H1 (cell line): ENCODE data around the gene RNF157. TPM values are rescaled to one million over a fixed set of nuclear protein-coding genes. Genes with fewer than 3 reads are reported as not detected.

Source experiments
- CTCF ChIA-PET: fragments of 300-600 bp; sonication (Branson Sonifier 250); formaldehyde crosslinking; loops from one replicate; lab custom pipeline; 2021; ENCODE audit not compliant: partially characterized antibody; lab: Charles Lee
- POLR2A ChIA-PET: fragments of 300-600 bp; sonication (Branson Sonifier 250); formaldehyde crosslinking; loops from one replicate; lab custom pipeline; 2021; ENCODE audit warnings: inconsistent platforms; ENCODE audit not compliant: partially characterized antibody; lab: Charles Lee
- DNase-seq, 2 experiments: peaks; one replicate each; pipeline versions ENCODE4 v3.0.0 to v3.0.0-alpha.2; 2010 to 2022; ENCODE audit warnings: low spot score in 2 of 2, low read depth in 1 of 2, mixed read lengths in 1 of 2
- FAIRE-seq: peaks from 2 replicates; lab custom pipeline; 2011; peaks lifted over from hg19 to GRCh38; lab: Jason Lieb, UNC
- H2AFZ ChIP-seq: 2 replicates; pipeline ENCODE4 v1.8.1; 2012; ENCODE audit warnings: low read length, inconsistent platforms
- H2AK5ac ChIP-seq: 2 replicates; pipeline ENCODE4 v1.6.1; 2013; ENCODE audit warnings: low read depth, low read length
- H2BK120ac ChIP-seq: replicated peaks from 2 replicates; pipeline ENCODE3; 2013; ENCODE audit warnings: low read depth, low read length, inconsistent platforms
- H2BK12ac ChIP-seq: 2 replicates; pipeline ENCODE4 v1.6.1; 2013; ENCODE audit warnings: low read depth, low read length
- H2BK15ac ChIP-seq: 2 replicates; pipeline ENCODE4 v1.6.1; 2013; ENCODE audit warnings: low read length
- H2BK20ac ChIP-seq: 2 replicates; pipeline ENCODE4 v1.6.1; 2013; ENCODE audit warnings: low read length
- H2BK5ac ChIP-seq: 2 replicates; pipeline ENCODE4 v1.6.1; 2013; ENCODE audit warnings: low read depth, low read length
- H3K14ac ChIP-seq: 2 replicates; pipeline ENCODE4 v1.6.1; 2013; ENCODE audit warnings: inconsistent platforms; ENCODE audit not compliant: insufficient read length
- H3K18ac ChIP-seq: 2 replicates; pipeline ENCODE4 v1.6.1; 2013; ENCODE audit warnings: low read length; ENCODE audit errors: extremely low read depth
- H3K23ac ChIP-seq: 2 replicates; pipeline ENCODE4 v1.6.1; 2013; ENCODE audit warnings: inconsistent platforms; ENCODE audit not compliant: insufficient read length
- H3K23me2 ChIP-seq: 2 replicates; pipeline ENCODE4 v1.6.1; 2013; ENCODE audit warnings: low read depth, low read length
- H3K27ac ChIP-seq: 2 replicates; pipeline ENCODE4 v1.6.1; 2011; ENCODE audit warnings: low read depth, low read length, inconsistent platforms
- H3K27me3 ChIP-seq, 4 experiments: replicated peaks in 1 of 4; 1 replicate in 1 of 4; 2 replicates in 3 of 4; pipeline versions ENCODE4 v1.6.1 to v1.8.1; 2011 to 2013; ENCODE audit warnings: low read length in 3 of 4, mild to moderate bottlenecking in 3 of 4, inconsistent platforms in 2 of 4, mixed read lengths in 2 of 4, moderate library complexity in 1 of 4; ENCODE audit not compliant: control insufficient read depth in 3 of 4, insufficient read depth in 3 of 4; ENCODE audit errors: extremely low read depth in 1 of 4
- H3K36me3 ChIP-seq, 4 experiments: 2 replicates each; pipeline versions ENCODE4 v1.6.1 to v1.8.1; 2011 to 2013; ENCODE audit warnings: mild to moderate bottlenecking in 4 of 4, low read length in 3 of 4, moderate library complexity in 2 of 4, control low read depth in 1 of 4, inconsistent platforms in 1 of 4; ENCODE audit not compliant: insufficient read depth in 4 of 4, control insufficient read depth in 2 of 4
- H3K4ac ChIP-seq: replicated peaks from 2 replicates; pipeline ENCODE3; 2013; ENCODE audit warnings: low read length, low read depth, mixed read lengths, inconsistent platforms; ENCODE audit not compliant: insufficient read length
- H3K4me1 ChIP-seq, 4 experiments: replicated peaks in 1 of 4; 1 replicate in 1 of 4; 2 replicates in 3 of 4; pipeline versions ENCODE4 v1.6.1 to v1.8.1; 2011 to 2013; ENCODE audit warnings: low read length in 3 of 4, inconsistent platforms in 2 of 4, mixed read lengths in 1 of 4; ENCODE audit not compliant: insufficient read depth in 4 of 4, control insufficient read depth in 3 of 4
- H3K4me2 ChIP-seq, 2 experiments: 2 replicates each; pipeline versions ENCODE4 v1.6.1 to v1.8.1; 2011 to 2013; ENCODE audit warnings: low read depth in 2 of 2, low read length in 2 of 2, control low read depth in 1 of 2, inconsistent platforms in 1 of 2, mild to moderate bottlenecking in 1 of 2; ENCODE audit not compliant: insufficient read depth in 1 of 2
- H3K4me3 ChIP-seq, 4 experiments: fragments of 200-600, 300-600 bp in 1 of 4; sonication (generic), shearing (Covaris generic), sonication (Bioruptor Twin) in 1 of 4; 2 replicates each; pipeline versions ENCODE4 v1.5.1 to v1.8.1; 2011 to 2016; ENCODE audit warnings: low read length in 4 of 4, low read depth in 3 of 4, control low read depth in 2 of 4, inconsistent platforms in 2 of 4, mild to moderate bottlenecking in 2 of 4, mixed read lengths in 1 of 4, moderate library complexity in 1 of 4; ENCODE audit not compliant: insufficient read depth in 2 of 4; ENCODE audit errors: extremely low read depth in 1 of 4
- H3K56ac ChIP-seq: replicated peaks from 2 replicates; pipeline ENCODE3; 2013; ENCODE audit warnings: low read depth, mild to moderate bottlenecking, mixed read lengths, low read length, inconsistent platforms; ENCODE audit not compliant: insufficient read length
- H3K79me1 ChIP-seq: 2 replicates; pipeline ENCODE4 v1.6.1; 2013; ENCODE audit warnings: low read depth, low read length, control low read depth
- H3K79me2 ChIP-seq, 2 experiments: 2 replicates each; pipeline versions ENCODE4 v1.6.1 to v1.8.1; 2012 to 2013; ENCODE audit warnings: low read length in 2 of 2, mild to moderate bottlenecking in 2 of 2, inconsistent platforms in 1 of 2; ENCODE audit not compliant: insufficient read depth in 2 of 2, control insufficient read depth in 1 of 2
- H3K9ac ChIP-seq, 4 experiments: replicated peaks in 1 of 4; 1 replicate in 1 of 4; 2 replicates in 3 of 4; pipeline versions ENCODE4 v1.6.1 to v1.8.1; 2011 to 2013; ENCODE audit warnings: low read depth in 3 of 4, low read length in 3 of 4, control low read depth in 2 of 4, mild to moderate bottlenecking in 2 of 4, moderate library complexity in 2 of 4, inconsistent platforms in 1 of 4; ENCODE audit errors: extremely low read depth in 1 of 4
- H3K9me3 ChIP-seq, 2 experiments: 2 replicates each; pipeline versions ENCODE4 v1.6.1 to v1.8.1; 2012 to 2013; ENCODE audit warnings: mild to moderate bottlenecking in 2 of 2, moderate library complexity in 2 of 2, control low read depth in 1 of 2, inconsistent platforms in 1 of 2, low read depth in 1 of 2, low read length in 1 of 2, mixed read lengths in 1 of 2; ENCODE audit not compliant: insufficient read depth in 2 of 2
- H4K20me1 ChIP-seq, 2 experiments: replicated peaks in 1 of 2; 2 replicates each; pipeline versions ENCODE3 to v1.8.1; 2011 to 2013; ENCODE audit warnings: inconsistent platforms in 2 of 2, low read length in 2 of 2, mild to moderate bottlenecking in 1 of 2; ENCODE audit not compliant: insufficient read depth in 2 of 2, control insufficient read depth in 1 of 2
- H4K5ac ChIP-seq: 2 replicates; pipeline ENCODE4 v1.6.1; 2013; ENCODE audit warnings: low read length, low read depth, mixed read lengths, inconsistent platforms; ENCODE audit not compliant: insufficient read length
- H4K8ac ChIP-seq: 2 replicates; pipeline ENCODE4 v1.8.0; 2013; ENCODE audit warnings: mild to moderate bottlenecking, moderate library complexity, low read length, inconsistent platforms; ENCODE audit not compliant: insufficient read depth; ENCODE audit errors: extremely low read depth
- H4K91ac ChIP-seq: replicated peaks from 2 replicates; pipeline ENCODE3; 2013; ENCODE audit warnings: low read length, mixed read lengths, inconsistent platforms; ENCODE audit not compliant: insufficient read length
- ATF3 ChIP-seq: IDR thresholded peaks from 2 replicates; pipeline ENCODE4 v1.6.1; 2011; ENCODE audit warnings: low read depth, mild to moderate bottlenecking, low read length; ENCODE audit not compliant: insufficient read depth
- CREB1 ChIP-seq: IDR thresholded peaks from 2 replicates; pipeline ENCODE4 v1.6.1; 2012; ENCODE audit warnings: inconsistent platforms
- CTBP2 ChIP-seq: IDR thresholded peaks from 2 replicates; pipeline ENCODE4 v1.7.0; 2011; ENCODE audit warnings: borderline replicate concordance, mild to moderate bottlenecking, moderate library complexity, mixed read lengths, low read length; ENCODE audit not compliant: insufficient read depth, insufficient read length
- CTCF ChIP-seq, 3 experiments: IDR thresholded peaks; 1 replicate in 2 of 3; 2 replicates in 1 of 3; pipeline versions ENCODE4 v1.5.1 to v1.6.1; 2011; ENCODE audit warnings: low read length in 3 of 3, mild to moderate bottlenecking in 3 of 3, inconsistent platforms in 2 of 3, low read depth in 1 of 3, moderate library complexity in 1 of 3; ENCODE audit not compliant: insufficient read depth in 1 of 3; ENCODE audit errors: control extremely low read depth in 1 of 3
- PHF8 ChIP-seq: fragments of 200-600 bp; sonication (generic); conservative IDR thresholded peaks from 2 replicates; pipeline ENCODE4 v1.7.1; 2012; ENCODE audit warnings: low read depth, mild to moderate bottlenecking, inconsistent platforms, low read length, moderate library complexity
- POU5F1 ChIP-seq: IDR thresholded peaks from 2 replicates; pipeline ENCODE4 v1.6.1; 2011; ENCODE audit warnings: low read depth, mild to moderate bottlenecking, low read length, moderate library complexity
- RBBP5 ChIP-seq: IDR thresholded peaks from 2 replicates; pipeline ENCODE4 v1.7.1; 2012; ENCODE audit warnings: low read depth, mild to moderate bottlenecking, inconsistent platforms, low read length, moderate library complexity, borderline replicate concordance
- TAF7 ChIP-seq: optimal IDR thresholded peaks from 2 replicates; pipeline ENCODE3; 2011; ENCODE audit warnings: low read depth, mild to moderate bottlenecking, inconsistent platforms, low read length, moderate library complexity, borderline replicate concordance
- WGBS, 2 experiments: shearing (Covaris generic) in 1 of 2; methylation state at CpG; one replicate each; pipeline versions ENCODE4 v1.1.6 to v1.1.7; 2013 to 2015; ENCODE audit warnings: low lambda C conversion rate in 2 of 2, mixed read lengths in 2 of 2, inconsistent platforms in 1 of 2, low coverage in 1 of 2, missing lambda C conversion rate in 1 of 2; ENCODE audit not compliant: insufficient replicate concordance in 2 of 2, insufficient coverage in 1 of 2, insufficient read length in 1 of 2; ENCODE audit errors: extremely low coverage in 1 of 2, missing lambda C conversion rate in 1 of 2; 5-methylcytosine and 5-hydroxymethylcytosine counted together
- polyA plus RNA-seq, 7 experiments: library from polyadenylated mRNA; depleted of rRNA in 3 of 7; stranded (reverse) in 5 of 7; unstranded in 2 of 7; fragments of >200 nt in 5 of 7; fragments of 200-250 nt in 2 of 7; gene quantifications; 1 replicate in 5 of 7; 2 replicates in 1 of 7; 4 replicates in 1 of 7; pipeline versions ENCODE4 v1.2.1 to v1.2.3, GENCODE V29; 2011 to 2013; ENCODE audit warnings: missing spikeins in 2 of 7, mixed read lengths in 2 of 7
- total RNA-seq: library from RNA; stranded (reverse); fragmentation: NEBNext Ultra II Directional; extraction: Animal tissue kit (Norgen Biotek cat#: 25700); gene quantifications from 2 replicates; pipeline ENCODE4 v1.2.1, GENCODE V29; 2021

Gene RNF157
- total and polyA plus RNA-seq, 2 of the 8 experiments (the other 6 are each of a cell fraction or from before 2014, with no cell fraction given): 13.4 to 16.7 TPM

- H3K36me3 ChIP-seq: no peaks in the 10 kb centered on the region
- H2AK5ac ChIP-seq: no peak overlapping the region
- H3K56ac ChIP-seq: no peak overlapping the region
- H3K23me2 ChIP-seq: no peaks in the 10 kb centered on the region
- H3K27me3 ChIP-seq: no peaks in the 10 kb centered on the region
- H3K79me2 ChIP-seq: peaks cover 3 to 24% of the 10 kb centered on the region in 2 experiments; a peak in 3 of 4 replicates
- no peaks in the 10 kb centered on the region for H4K20me1 ChIP-seq
- H3K4me3 ChIP-seq: no peak overlapping the region
- peaks cover 2% of the 10 kb centered on the region; the same call in 1 of the 2 replicates for H3K79me1 ChIP-seq
- peak overlapping the region in 1 of 2 experiments; percentile 25; a peak in 1 of 4 replicates for H3K4me2 ChIP-seq
- no peak overlapping the region for H2BK20ac ChIP-seq
- no peak overlapping the region for H4K91ac ChIP-seq
- POLR2A ChIA-PET: interaction anchor here (0.5 to 1.9 kb wide), 11 partner anchors 9 to 397 kb away, joined by 3 to 10 read pairs (median 4); partner anchors contain the start of gene RNF157
- CTCF ChIA-PET: interaction anchor here (0.6 to 6.2 kb wide), 8 partner anchors 10 to 162 kb away, joined by 3 to 63 read pairs (median 4); no protein-coding TSS in a partner anchor
- FAIRE-seq (no peak), DNase-seq (no peak)
- H3K9me3 ChIP-seq: no peaks in the 10 kb centered on the region
- 74% methylated on average over 8 of the region's 9 CpGs; no CpG with 5 or more reads in 1 of the 2 experiments for WGBS, 2 experiments
- no peak overlapping the region for H2AFZ ChIP-seq
- no peak overlapping the region for H4K5ac ChIP-seq
- H2BK12ac ChIP-seq: no peak overlapping the region
- H3K14ac ChIP-seq: no peak overlapping the region
- peak overlapping the region; percentile 44; the same call in 1 of the 2 replicates for H2BK5ac ChIP-seq
- peaks cover 5 to 27% (median 19%) of the 10 kb centered on the region in 4 experiments for H3K4me1 ChIP-seq
- peak overlapping the region; percentile 9; the same call in 1 of the 2 replicates for H4K8ac ChIP-seq
- H3K23ac ChIP-seq: no peak overlapping the region
- no peak overlapping the region; a peak in 1 of 7 replicates for H3K9ac ChIP-seq
- H2BK120ac ChIP-seq: no peak overlapping the region
- H3K4ac ChIP-seq: no peak overlapping the region
- H3K27ac ChIP-seq: no peak overlapping the region; the same call in 1 of the 2 replicates
- H2BK15ac ChIP-seq: no peak overlapping the region
- no peak overlapping the region; the same call in 1 of the 2 replicates for H3K18ac ChIP-seq
- TF ChIP-seq CTBP2 (no peak), PHF8 (no peak), RBBP5 (no peak), POU5F1 (no peak), ATF3 (0 out of 2 replicates have a peak, but pooled peaks have one; percentile 6), CTCF (IDR thresholded peaks at IDR 0.05; ENCODE audit: control extremely low read depth in 1 of 3, insufficient read depth in 1 of 3, low read depth in 1 of 3, low read length in 3 of 3) (no peak), CREB1 (no peak), TAF7 (no peak)
Observed at GRCh38 chr17:76268015-76268749, 27.9 kb upstream of the RNF157 start.
